Head of caudate nucleus (tissue), 42 donors: Measurements from ENCODE around the gene ATL2.
"Not testable (repeated sequence)": the region's sequence is repeated elsewhere in the genome, so short reads cannot be mapped to it uniquely, and the experiment has no call there.

ENCODE experiments used
- DNase-seq, 42 donors: peaks; one replicate each; pipeline versions ENCODE4 v3.0.0 to v3.0.0-alpha.2; 2020 to 2021; ENCODE audit warnings: mixed read lengths in 7 of 42
- intact Hi-C: fragments of 100-400 bp; cut with DNase I; formaldehyde crosslinking; loops from one replicate; pipeline ENCODE4 v1.15.0; 2022

ATL2 gene

GRCh38 chr2:38262069-38262871, 114.8 kb downstream of the ATL2 start:
- DNase-seq: no peak
- intact Hi-C loops: no loop called here

GRCh38 chr2:38261569-38262068, 115.5 kb downstream of the ATL2 start:
- intact Hi-C loops: no loop called here

GRCh38 chr2:38260972-38261371, 116.1 kb downstream of the ATL2 start:
- intact Hi-C loops: no loop called here
- no peak for DNase-seq

More at GRCh38 chr2:38261569-38262068, 115.5 kb downstream of the ATL2 start:
- no peak for DNase-seq

GRCh38 chr2:38260469-38260868, 116.6 kb downstream of the ATL2 start:
- DNase-seq: no peak

DNA sequence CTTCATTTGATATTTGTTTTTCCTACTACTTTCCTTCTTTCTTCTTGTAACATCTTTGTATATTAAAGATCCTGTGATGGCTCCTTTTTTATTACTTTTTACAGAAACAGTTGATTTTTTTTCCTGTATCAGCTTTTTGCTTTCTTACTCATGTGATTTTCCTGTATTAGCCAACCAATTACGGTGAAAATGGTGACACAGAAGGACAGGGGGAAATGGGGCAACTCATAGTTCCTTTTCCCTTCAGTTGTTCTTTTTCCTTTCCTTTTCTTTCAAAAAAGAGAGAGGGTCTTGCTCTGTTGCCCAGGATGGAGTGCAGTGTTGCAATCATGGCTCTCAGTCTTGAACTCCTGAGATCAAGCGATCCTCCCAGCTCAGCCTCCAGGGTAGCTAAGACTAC, 117.8 kb downstream of the ATL2 start:
- no peak for DNase-seq
- intact Hi-C loops: no loop called here

More at GRCh38 chr2:38260469-38260868, 116.6 kb downstream of the ATL2 start:
- intact Hi-C loops: no loop called here

DNA sequence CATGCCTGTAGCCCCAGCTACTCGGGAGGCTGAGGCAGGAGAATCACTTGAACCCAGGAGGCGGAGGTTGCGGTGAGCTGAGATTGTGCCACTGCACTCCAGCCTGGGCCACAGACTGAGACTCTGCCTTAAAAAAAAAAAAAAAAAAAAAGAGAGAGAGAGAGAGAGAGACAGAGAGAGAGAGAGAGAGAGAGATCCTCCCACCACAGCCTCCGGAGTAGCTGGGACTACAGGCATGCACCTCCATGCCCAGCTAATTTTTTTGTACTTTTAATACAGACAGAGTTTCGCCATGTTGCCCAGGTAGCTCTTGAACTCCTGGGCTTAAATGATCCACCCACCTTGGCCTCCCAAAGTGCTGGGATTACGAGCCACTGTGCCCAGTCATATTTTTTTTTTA, 119.4 kb downstream of the ATL2 start:
- intact Hi-C loops, DNase-seq: not testable (repeated sequence)

DNA sequence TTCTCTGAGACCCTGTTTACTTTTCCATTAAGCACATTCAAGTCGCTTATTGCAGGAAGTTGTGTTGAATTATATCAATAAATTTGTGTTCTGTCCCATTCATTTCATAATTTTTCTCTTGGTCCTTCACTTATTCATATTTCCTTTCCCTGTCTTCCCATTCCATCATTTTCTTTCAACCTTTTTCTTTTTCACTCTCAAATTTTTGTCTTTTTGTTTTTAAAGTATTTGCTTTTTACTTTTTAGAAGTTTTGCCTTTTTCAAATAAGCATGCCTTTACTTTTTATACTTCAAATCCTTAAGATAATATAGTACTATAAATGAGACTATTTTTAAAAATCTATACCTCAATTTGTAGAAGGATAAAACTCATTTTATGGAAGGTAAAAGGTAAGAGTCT, 120.5 kb downstream of the ATL2 start:
- no peak for DNase-seq
- intact Hi-C loops: no loop called here

GRCh38 chr2:38255211-38255610, 121.9 kb downstream of the ATL2 start:
- no peak for DNase-seq
- intact Hi-C loops: no loop called here

GRCh38 chr2:38254796-38255195, 122.3 kb downstream of the ATL2 start:
- no peak for DNase-seq
- intact Hi-C loops: no loop called here

GRCh38 chr2:38251940-38252339, 125.1 kb downstream of the ATL2 start:
- DNase-seq: no peak
- intact Hi-C loops: no loop called here

GRCh38 chr2:38248707-38249106, 128.4 kb downstream of the ATL2 start:
- no peak for DNase-seq
- intact Hi-C loops: no loop called here

GRCh38 chr2:38248255-38248654, 128.8 kb downstream of the ATL2 start:
- intact Hi-C loops: no loop called here
- no peak for DNase-seq

DNA sequence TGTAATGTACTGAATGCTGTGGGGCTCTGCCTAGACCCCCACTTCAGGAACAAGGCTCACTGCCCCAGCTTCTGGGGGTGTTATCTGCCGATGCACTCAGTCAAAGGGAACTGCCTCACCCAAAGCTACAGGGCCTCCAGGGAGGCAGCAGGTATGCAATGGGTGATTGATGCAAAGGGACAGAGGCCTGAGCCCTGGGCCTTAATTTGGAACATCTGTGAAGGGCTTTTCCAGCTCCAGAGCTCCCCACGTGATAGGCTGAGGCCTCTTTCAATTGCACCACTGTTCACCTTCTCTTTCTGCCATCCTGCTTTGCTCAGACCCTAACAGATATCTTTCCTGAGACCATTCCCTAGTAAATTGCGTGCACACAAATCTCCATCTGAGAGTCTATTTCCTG, 131.0 kb downstream of the ATL2 start:
- DNase-seq: no peak
- intact Hi-C loops: no loop called here

DNA sequence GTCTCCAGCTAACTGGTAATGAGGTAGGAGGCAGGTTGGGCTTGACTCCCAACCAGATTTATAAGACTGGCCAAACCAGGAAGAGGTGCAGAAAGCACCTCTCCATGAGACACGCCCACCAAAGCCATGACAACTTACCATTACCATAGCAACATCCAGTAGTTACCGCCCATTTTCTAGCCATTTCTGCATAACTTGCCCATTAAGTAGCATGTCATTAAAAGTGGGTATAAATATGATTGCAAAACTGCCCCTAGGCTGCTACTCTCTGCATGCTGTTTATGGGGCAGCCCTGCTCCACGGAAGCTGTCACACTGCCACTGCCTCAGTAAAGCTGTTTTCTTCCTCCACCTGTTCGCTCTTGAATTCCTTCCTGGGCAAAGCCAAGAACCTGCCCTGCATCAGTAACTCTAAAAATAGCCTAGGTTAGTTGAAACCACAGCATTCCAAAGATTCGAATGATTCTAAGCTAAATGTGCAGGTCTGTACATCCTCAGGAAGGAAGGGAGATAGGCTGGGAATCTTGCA, 131.9 kb downstream of the ATL2 start:
- no peak for DNase-seq
- intact Hi-C loops: no loop called here

DNA sequence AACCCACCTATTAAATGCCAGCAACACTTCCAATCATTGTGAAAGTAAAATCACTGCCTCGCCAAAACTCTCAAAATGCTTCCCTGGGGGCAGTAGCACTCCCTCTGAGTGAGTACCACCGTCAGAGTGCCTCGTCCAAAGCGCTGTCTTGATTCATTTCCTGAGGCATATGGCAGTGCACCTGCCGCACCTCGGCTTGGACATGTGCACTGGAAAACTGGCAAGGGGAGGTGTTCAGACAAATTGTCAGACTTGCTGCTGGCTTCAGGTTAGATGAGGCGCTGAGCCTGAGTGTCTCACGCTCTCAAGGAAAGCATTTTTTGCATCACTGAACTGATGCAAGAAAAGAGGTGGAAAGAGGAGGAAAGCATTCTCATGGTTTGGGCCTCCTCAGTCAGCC, 132.8 kb downstream of the ATL2 start:
- DNase-seq: no peak
- intact Hi-C loops: no loop called here
